HCT116 (cell line): ENCODE results near the gene THEM4. TPM values are rescaled to one million over a fixed set of nuclear protein-coding genes. Genes with fewer than 3 reads are reported as not detected.

Experiments used
- ATAC-seq: fragments of 200-7000 bp; cut with Tn5 transposase; 2 replicates; pipeline ENCODE4 v1.9.1; 2020; ENCODE audit warnings: mild to moderate bottlenecking, moderate library complexity
- BruUV-seq: library from RNA; stranded (reverse); fragments of 400-500 nt; replicated peaks from 2 replicates; lab custom pipeline; 2021; lab: Mats Ljungman, UMichigan
- CTCF ChIA-PET: fragments of 300-600 bp; sonication (Branson Sonifier 250); formaldehyde crosslinking; loops from one replicate; lab custom pipeline; 2021; ENCODE audit warnings: antibody characterized with exemption; lab: Charles Lee
- POLR2A ChIA-PET: fragments of 300-600, 350-600 bp; sonication (Branson Sonifier 250); formaldehyde crosslinking; loops from one replicate; lab custom pipeline; 2021; ENCODE audit warnings: antibody characterized with exemption; lab: Charles Lee
- RAD21 ChIA-PET, 2 experiments: fragments of 300-600 bp; sonication (Branson Sonifier 250); formaldehyde crosslinking; loops; one replicate each; lab custom pipeline; 2023; ENCODE audit warnings: low total read pairs in 2 of 2; ENCODE audit not compliant: uncharacterized antibody in 2 of 2, unreplicated experiment in 2 of 2, low non-redundant PET in 1 of 2; lab: Charles Lee
- DNase-seq: peaks from one replicate; pipeline ENCODE4 v3.0.0-alpha.2; 2010; ENCODE audit warnings: low read depth, low spot score
- H2AFZ ChIP-seq: fragments of 200-600 bp; shearing (Covaris generic), sonication (generic); 2 replicates; pipeline ENCODE4 v1.6.1; 2017; ENCODE audit warnings: low read depth, mixed run types, mixed read lengths, antibody characterized with exemption, low read length; ENCODE audit not compliant: poor library complexity, severe bottlenecking
- H3K27ac ChIP-seq: 2 replicates; pipeline ENCODE4 v1.5.1; 2012; ENCODE audit warnings: low read depth, low read length
- H3K27me3 ChIP-seq: fragments of 200-600 bp; sonication (generic); 2 replicates; pipeline ENCODE4 v1.6.1; 2016; ENCODE audit warnings: mixed run types, low read length, mixed read lengths; ENCODE audit not compliant: insufficient read depth
- H3K36me3 ChIP-seq, 2 experiments: fragments of 200-500 bp in 1 of 2; fragments of 200-600 bp in 1 of 2; sonication (Bioruptor generic) in 1 of 2; sonication (generic) in 1 of 2; 2 replicates each; pipeline versions ENCODE4 v1.5.1 to v1.6.1; 2014 to 2016; ENCODE audit warnings: low read length in 2 of 2, inconsistent platforms in 1 of 2, mixed read lengths in 1 of 2, mixed run types in 1 of 2; ENCODE audit not compliant: insufficient read depth in 2 of 2, control insufficient read depth in 1 of 2
- H3K4me1 ChIP-seq, 2 experiments: fragments of 200-600 bp in 1 of 2; sonication (generic) in 1 of 2; 2 replicates each; pipeline versions ENCODE4 v1.5.1 to v1.6.1; 2012 to 2017; ENCODE audit warnings: low read length in 2 of 2, inconsistent platforms in 1 of 2, mild to moderate bottlenecking in 1 of 2, mixed read lengths in 1 of 2, mixed run types in 1 of 2, moderate library complexity in 1 of 2; ENCODE audit not compliant: insufficient read depth in 2 of 2, control insufficient read depth in 1 of 2
- H3K4me2 ChIP-seq: fragments of 200-600 bp; sonication (generic); 2 replicates; pipeline ENCODE4 v1.6.1; 2017; ENCODE audit warnings: mixed run types, low read length, mixed read lengths
- H3K4me3 ChIP-seq, 2 experiments: fragments of 200-600 bp in 1 of 2; sonication (generic) in 1 of 2; replicated peaks in 1 of 2; 2 replicates each; pipeline ENCODE4 v1.5.1; 2011 to 2016; ENCODE audit warnings: low read length in 2 of 2, control low read depth in 1 of 2, low read depth in 1 of 2, mild to moderate bottlenecking in 1 of 2, mixed read lengths in 1 of 2, mixed run types in 1 of 2
- H3K79me2 ChIP-seq: fragments of 200-600 bp; sonication (generic); 2 replicates; pipeline ENCODE4 v1.6.1; 2017; ENCODE audit warnings: mild to moderate bottlenecking, mixed run types, low read length, moderate library complexity, mixed read lengths; ENCODE audit not compliant: insufficient read depth
- H3K9ac ChIP-seq: fragments of 200-600 bp; sonication (generic); 2 replicates; pipeline ENCODE4 v1.6.1; 2016; ENCODE audit warnings: low read length, mixed read lengths
- H3K9me2 ChIP-seq: fragments of 200-600 bp; sonication (generic), shearing (Covaris generic); 2 replicates; pipeline ENCODE4 v1.6.1; 2017; ENCODE audit warnings: mixed run types, mild to moderate bottlenecking, moderate library complexity; ENCODE audit not compliant: insufficient read depth
- H3K9me3 ChIP-seq, 2 experiments: fragments of 200-500 bp in 1 of 2; fragments of 200-600 bp in 1 of 2; sonication (Bioruptor generic) in 1 of 2; sonication (generic) in 1 of 2; 2 replicates each; pipeline ENCODE4 v1.6.1; 2014 to 2017; ENCODE audit warnings: low read length in 2 of 2, mixed read lengths in 2 of 2, inconsistent platforms in 1 of 2, low read depth in 1 of 2, mild to moderate bottlenecking in 1 of 2, mixed run types in 1 of 2, moderate library complexity in 1 of 2; ENCODE audit not compliant: control insufficient read depth in 1 of 2, insufficient read depth in 1 of 2
- H4K20me1 ChIP-seq: fragments of 200-600 bp; sonication (generic), shearing (Covaris generic); 2 replicates; pipeline ENCODE4 v1.6.1; 2017; ENCODE audit warnings: mixed run types, mild to moderate bottlenecking, moderate library complexity; ENCODE audit not compliant: insufficient read depth
- CTCF ChIP-seq, 3 experiments: fragments of 200-600 bp in 1 of 3; sonication (generic) in 1 of 3; IDR thresholded peaks in 2 of 3; conservative IDR thresholded peaks in 1 of 3; 2 replicates each; pipeline ENCODE4 v1.5.1; 2012 to 2017; ENCODE audit warnings: low read depth in 2 of 3, low read length in 2 of 3, antibody characterized with exemption in 1 of 3, borderline replicate concordance in 1 of 3, control low read depth in 1 of 3, mild to moderate bottlenecking in 1 of 3, mixed read lengths in 1 of 3, mixed run types in 1 of 3, moderate library complexity in 1 of 3; ENCODE audit not compliant: insufficient read depth in 1 of 3
- ELF1 ChIP-seq: IDR thresholded peaks from 2 replicates; pipeline ENCODE4 v1.6.1; 2012; ENCODE audit warnings: low read depth, borderline replicate concordance
- EZH2phosphoT487 ChIP-seq: fragments of 200-600 bp; IDR thresholded peaks from 2 replicates; pipeline ENCODE4 v1.6.1; 2018; ENCODE audit warnings: antibody characterized with exemption, borderline replicate concordance
- POLR2A ChIP-seq: IDR thresholded peaks from 2 replicates; pipeline ENCODE4 v1.7.0; 2011; ENCODE audit warnings: borderline replicate concordance; ENCODE audit not compliant: insufficient read depth, insufficient read length; ENCODE audit errors: extremely low read depth
- REST ChIP-seq: IDR thresholded peaks from 2 replicates; pipeline ENCODE4 v1.6.1; 2012; ENCODE audit warnings: low read depth
- SRF ChIP-seq: IDR thresholded peaks from 2 replicates; pipeline ENCODE4 v1.6.1; 2012; ENCODE audit warnings: low read depth
- TCF7L2 ChIP-seq: IDR thresholded peaks from 2 replicates; pipeline ENCODE4 v1.7.0; 2011; ENCODE audit warnings: borderline replicate concordance, inconsistent platforms; ENCODE audit not compliant: insufficient read depth, insufficient read length; ENCODE audit errors: extremely low read depth
- YY1 ChIP-seq: IDR thresholded peaks from 2 replicates; pipeline ENCODE4 v1.6.1; 2011; ENCODE audit warnings: low read length, low read depth, moderate library complexity, mild to moderate bottlenecking; ENCODE audit not compliant: insufficient replicate concordance; ENCODE audit errors: extremely low read depth
- ZNF274 ChIP-seq: fragments of 200-500 bp; sonication (Bioruptor generic); IDR thresholded peaks from 2 replicates; pipeline ENCODE4 v1.6.1; 2014; ENCODE audit warnings: mild to moderate bottlenecking, low read depth, low read length, inconsistent platforms
- intact Hi-C: fragments of 100-400 bp; cut with micrococcal nuclease; formaldehyde crosslinking; loops from 2 replicates; pipeline ENCODE4 v1.10.0; 2022
- total RNA-seq: library from RNA; stranded (reverse); gene quantifications from one replicate; pipeline ENCODE4 v1.2.1, GENCODE V29; 2021; ENCODE audit not compliant: unreplicated experiment

The THEM4 gene
- total RNA-seq, 1 experiment from 2014 or later, result 17.0 TPM

- RAD21 ChIA-PET, result no interaction called here
- no peak for TF ChIP-seq TCF7L2
- Histone ChIP-seq H2AFZ (no peak overlapping the region), H3K27me3 (no peaks in the 10 kb centered on the region), H3K9ac (no peak overlapping the region), H3K4me1 (peaks cover 14 to 30% of the 10 kb centered on the region in 2 experiments), H3K9me2 (no peaks in the 10 kb centered on the region), H3K4me2 (0 out of 2 replicates have a peak overlapping the region, but pooled peaks have one; percentile 17), H3K36me3 (no peaks in the 10 kb centered on the region), H3K9me3 (no peaks in the 10 kb centered on the region), H3K27ac (no peak overlapping the region), H3K79me2 (no peaks in the 10 kb centered on the region), H4K20me1 (no peaks in the 10 kb centered on the region), H3K4me3 (no peak overlapping the region)
- BruUV-seq, result no TSS peak
- intact Hi-C loops, result no loop called here
- DNase-seq (no peak), ATAC-seq (no peak)
- CTCF ChIA-PET, result no interaction called here
- POLR2A ChIA-PET, result no interaction called here
Measured at GRCh38 chr1:151825751-151826660, 83.3 kb downstream of the THEM4 start.

GRCh38 chr1:151825204-151825603, 84.1 kb downstream of the THEM4 start:
- peaks cover 8 to 22% of the 10 kb centered on the region in 2 experiments for H3K4me1 ChIP-seq
- ChIA-PET RAD21 (no interaction called here), CTCF (no interaction called here), POLR2A (no interaction called here)
- no peaks in the 10 kb centered on the region for H3K36me3 ChIP-seq
- H3K9me3 ChIP-seq, result no peaks in the 10 kb centered on the region
- no peak overlapping the region for H2AFZ ChIP-seq
- H3K9me2 ChIP-seq, result no peaks in the 10 kb centered on the region
- ATAC-seq (no peak), DNase-seq (no peak)
- H3K4me3 ChIP-seq, result no peak overlapping the region
- H3K27ac ChIP-seq, result no peak overlapping the region
- intact Hi-C loops, result no loop called here
- H3K9ac ChIP-seq, result no peak overlapping the region
- H4K20me1 ChIP-seq, result no peaks in the 10 kb centered on the region
- no peaks in the 10 kb centered on the region for H3K79me2 ChIP-seq
- BruUV-seq, result no TSS peak
- H3K4me2 ChIP-seq, result no peak overlapping the region
- H3K27me3 ChIP-seq, result no peaks in the 10 kb centered on the region
- TF ChIP-seq SRF (no peak), YY1 (no peak), CTCF (IDR thresholded peaks at IDR 0.05 in 2 of 3, conservative IDR thresholded peaks at IDR 0.05 in 1 of 3; ENCODE audit: borderline replicate concordance in 1 of 3, insufficient read depth in 1 of 3, low read depth in 2 of 3, low read length in 2 of 3) (no peak), ZNF274 (no peak), POLR2A (no peak), ELF1 (no peak), EZH2phosphoT487 (no peak), REST (no peak)
